H9 (cell line): ENCODE measurements around the gene DDX20. TPM values are rescaled to one million over a fixed set of nuclear protein-coding genes. Genes with fewer than 3 reads are reported as not detected.

ENCODE experiments used
- DNase-seq: peaks from one replicate; pipeline ENCODE4 v3.0.0-alpha.2; 2017
- H2AFZ ChIP-seq: one replicate; pipeline ENCODE4 v1.6.1; 2013; ENCODE audit warnings: mild to moderate bottlenecking, low read length, control low read depth, moderate library complexity
- H2AK5ac ChIP-seq: 2 replicates; pipeline ENCODE4 v1.6.1; 2013; ENCODE audit warnings: low read length, control low read depth, mixed read lengths; ENCODE audit not compliant: insufficient read length
- H2BK120ac ChIP-seq: one replicate; pipeline ENCODE4 v1.6.1; 2013; ENCODE audit warnings: low read depth, mild to moderate bottlenecking, low read length, control low read depth, inconsistent platforms; ENCODE audit not compliant: poor library complexity, severe bottlenecking
- H2BK12ac ChIP-seq: 2 replicates; pipeline ENCODE4 v1.6.1; 2013; ENCODE audit warnings: low read length, control low read depth, mixed read lengths, low read depth; ENCODE audit not compliant: insufficient read length
- H2BK15ac ChIP-seq: 2 replicates; pipeline ENCODE4 v1.6.1; 2013; ENCODE audit warnings: low read depth, low read length, control low read depth
- H2BK20ac ChIP-seq: one replicate; pipeline ENCODE4 v1.6.1; 2013; ENCODE audit warnings: low read depth, mild to moderate bottlenecking, low read length, control low read depth, inconsistent platforms; ENCODE audit not compliant: poor library complexity, severe bottlenecking
- H2BK5ac ChIP-seq: 2 replicates; pipeline ENCODE4 v1.6.1; 2013; ENCODE audit warnings: low read length, control low read depth, mixed read lengths; ENCODE audit not compliant: insufficient read length
- H3K14ac ChIP-seq: 2 replicates; pipeline ENCODE4 v1.6.1; 2013; ENCODE audit warnings: low read length, control low read depth; ENCODE audit not compliant: insufficient read depth
- H3K18ac ChIP-seq: 2 replicates; pipeline ENCODE4 v1.6.1; 2013; ENCODE audit warnings: low read depth, mild to moderate bottlenecking, mixed read lengths, low read length, control low read depth; ENCODE audit not compliant: insufficient read length
- H3K23ac ChIP-seq: 2 replicates; pipeline ENCODE4 v1.6.1; 2013; ENCODE audit warnings: low read length, control low read depth, mixed read lengths, low read depth; ENCODE audit not compliant: insufficient read length
- H3K23me2 ChIP-seq: 2 replicates; pipeline ENCODE4 v1.6.1; 2013; ENCODE audit warnings: low read depth, mild to moderate bottlenecking, mixed read lengths, low read length, control low read depth; ENCODE audit not compliant: insufficient read length, poor library complexity, severe bottlenecking
- H3K27ac ChIP-seq: 2 replicates; pipeline ENCODE4 v1.5.1; 2013; ENCODE audit warnings: low read length, control low read depth, mixed read lengths, low read depth; ENCODE audit not compliant: insufficient read length
- H3K27me3 ChIP-seq: 2 replicates; pipeline ENCODE4 v1.6.1; 2013; ENCODE audit warnings: low read length, control low read depth, inconsistent platforms; ENCODE audit not compliant: insufficient read depth
- H3K4ac ChIP-seq: 2 replicates; pipeline ENCODE4 v1.6.1; 2013; ENCODE audit warnings: low read depth, mild to moderate bottlenecking, control low read depth, inconsistent platforms, low read length, moderate library complexity
- H3K4me1 ChIP-seq: 2 replicates; pipeline ENCODE4 v1.6.1; 2013; ENCODE audit warnings: low read length, control low read depth, inconsistent platforms; ENCODE audit not compliant: insufficient read depth
- H3K4me2 ChIP-seq: 2 replicates; pipeline ENCODE4 v1.6.1; 2013; ENCODE audit warnings: low read length, control low read depth, mixed read lengths; ENCODE audit not compliant: insufficient read length, insufficient read depth
- H3K56ac ChIP-seq: 2 replicates; pipeline ENCODE4 v1.6.1; 2013; ENCODE audit warnings: low read depth, mild to moderate bottlenecking, mixed read lengths, low read length, control low read depth; ENCODE audit not compliant: insufficient read length
- H3K79me1 ChIP-seq: 2 replicates; pipeline ENCODE4 v1.6.1; 2013; ENCODE audit warnings: low read depth, mild to moderate bottlenecking, moderate library complexity, low read length, control low read depth, inconsistent platforms; ENCODE audit not compliant: insufficient read depth, poor library complexity, severe bottlenecking
- H3K79me2 ChIP-seq: 2 replicates; pipeline ENCODE4 v1.6.1; 2013; ENCODE audit warnings: low read length, control low read depth, inconsistent platforms; ENCODE audit not compliant: insufficient read depth
- H3K9ac ChIP-seq: 2 replicates; pipeline ENCODE4 v1.6.1; 2013; ENCODE audit warnings: low read length, control low read depth, mixed read lengths; ENCODE audit not compliant: insufficient read length; ENCODE audit errors: extremely low read depth
- H3K9me3 ChIP-seq: one replicate; pipeline ENCODE4 v1.6.1; 2013; ENCODE audit warnings: low read depth, low read length, inconsistent platforms; ENCODE audit not compliant: control insufficient read depth
- H3T11ph ChIP-seq: one replicate; pipeline ENCODE4 v1.6.1; 2013; ENCODE audit warnings: mild to moderate bottlenecking, low read length, control low read depth, inconsistent platforms
- H4K20me1 ChIP-seq: one replicate; pipeline ENCODE4 v1.6.1; 2013; ENCODE audit not compliant: control insufficient read depth, insufficient read length, insufficient read depth
- H4K5ac ChIP-seq: 2 replicates; pipeline ENCODE4 v1.6.1; 2013; ENCODE audit warnings: low read depth, mild to moderate bottlenecking, mixed read lengths, low read length, control low read depth; ENCODE audit not compliant: insufficient read length
- H4K8ac ChIP-seq: replicated peaks from 2 replicates; pipeline ENCODE4 v1.6.1; 2013; ENCODE audit warnings: low read length, control low read depth, mixed read lengths, low read depth; ENCODE audit not compliant: insufficient read length
- H4K91ac ChIP-seq: 2 replicates; pipeline ENCODE4 v1.6.1; 2013; ENCODE audit warnings: low read depth, mild to moderate bottlenecking, moderate library complexity, mixed read lengths, low read length, control low read depth; ENCODE audit not compliant: insufficient read length
- H3K27ac Mint-ChIP-seq, 3 experiments: 2 replicates in 2 of 3; 3 replicates in 1 of 3; pipeline ENCODE4 v1.8.0; 2020 to 2021; ENCODE audit warnings: mixed read lengths in 3 of 3, mild to moderate bottlenecking in 1 of 3, moderate library complexity in 1 of 3
- H3K27me3 Mint-ChIP-seq: 2 replicates; pipeline ENCODE4 v1.8.0; 2021; ENCODE audit warnings: low read depth, mild to moderate bottlenecking, moderate library complexity, mixed read lengths
- H3K36me3 Mint-ChIP-seq, 3 experiments: 2 replicates in 2 of 3; 3 replicates in 1 of 3; pipeline ENCODE4 v1.8.0; 2020 to 2021; ENCODE audit warnings: low read depth in 3 of 3, mixed read lengths in 3 of 3; ENCODE audit not compliant: insufficient read depth in 1 of 3
- H3K4me1 Mint-ChIP-seq, 2 experiments: 2 replicates each; pipeline ENCODE4 v1.8.0; 2020; ENCODE audit warnings: mixed read lengths in 2 of 2
- H3K4me3 Mint-ChIP-seq, 2 experiments: 2 replicates in 1 of 2; 3 replicates in 1 of 2; pipeline ENCODE4 v1.8.0; 2020 to 2021; ENCODE audit warnings: mild to moderate bottlenecking in 2 of 2, mixed read lengths in 2 of 2, moderate library complexity in 1 of 2
- H3K9me3 Mint-ChIP-seq, 2 experiments: 2 replicates in 1 of 2; 3 replicates in 1 of 2; pipeline ENCODE4 v1.8.0; 2020; ENCODE audit warnings: mild to moderate bottlenecking in 2 of 2, mixed read lengths in 2 of 2, moderate library complexity in 1 of 2
- WGBS: extraction: QIAGEN DNeasy Blood & Tissue Kit; methylation state at CpG from one replicate; pipeline ENCODE4 v1.1.7; 2013; ENCODE audit warnings: missing lambda C conversion rate, low lambda C conversion rate, mixed read lengths; ENCODE audit not compliant: insufficient read length; ENCODE audit errors: extremely low coverage; 5-methylcytosine and 5-hydroxymethylcytosine counted together
- total RNA-seq: library from RNA; stranded (reverse); gene quantifications from 2 replicates; pipeline ENCODE4 v1.2.1, GENCODE V29; 2021
- TF ChIP-seq, protein P1 (sequence below): fragments of 200-600 bp; sonication (generic); conservative IDR thresholded peaks from 3 replicates; pipeline ENCODE4 v1.8.0; 2021; ENCODE audit warnings: antibody characterized with exemption, mild to moderate bottlenecking

Gene DDX20
- total RNA-seq, 1 experiment from 2014 or later = 38.3 TPM

DNA sequence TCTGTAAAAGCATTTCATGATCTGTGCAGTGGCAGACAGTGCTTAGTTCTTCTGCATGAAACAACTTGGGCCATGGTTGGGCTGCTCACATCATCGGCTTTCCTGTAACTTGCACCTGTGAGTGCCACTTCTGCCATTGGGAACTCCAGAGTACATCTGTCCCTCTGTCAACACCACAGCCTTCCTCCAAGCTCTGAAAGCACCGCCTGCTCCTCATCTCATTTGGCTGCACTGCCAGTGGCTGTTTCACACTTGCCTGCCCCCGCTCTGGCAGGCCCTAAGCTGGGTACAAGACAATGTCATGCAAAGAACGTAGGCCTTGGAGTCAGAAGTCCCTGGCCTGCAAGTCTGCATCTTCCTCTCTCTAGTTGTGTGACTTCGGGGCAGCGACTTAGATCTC is 46.4 kb downstream of the DDX20 start:
- Histone ChIP-seq H3K56ac (no peak overlapping the region), H2BK120ac (no peak overlapping the region), H2BK12ac (no peak overlapping the region), H3K4me1 (no peaks in the 10 kb centered on the region), H2AK5ac (no peak overlapping the region), H3K4me2 (no peak overlapping the region), H3K14ac (no peak overlapping the region; the same call in 1 of the 2 replicates), H4K8ac (no peak overlapping the region), H3T11ph (no peak overlapping the region), H3K79me2 (no peaks in the 10 kb centered on the region), H3K23me2 (no peaks in the 10 kb centered on the region), H3K27ac (no peak overlapping the region), H2AFZ (no peak overlapping the region), H3K4ac (no peak overlapping the region), H4K20me1 (no peaks in the 10 kb centered on the region), H3K18ac (no peak overlapping the region), H4K91ac (no peak overlapping the region), H4K5ac (no peak overlapping the region), H2BK20ac (no peak overlapping the region), H3K9me3 (no peaks in the 10 kb centered on the region), H3K9ac (no peak overlapping the region), H3K79me1 (no peaks in the 10 kb centered on the region), H3K23ac (no peak overlapping the region), H2BK15ac (no peak overlapping the region), H2BK5ac (no peak overlapping the region), H3K27me3 (no peaks in the 10 kb centered on the region)
- DNase-seq = no peak
- TF ChIP-seq, protein P1, sequence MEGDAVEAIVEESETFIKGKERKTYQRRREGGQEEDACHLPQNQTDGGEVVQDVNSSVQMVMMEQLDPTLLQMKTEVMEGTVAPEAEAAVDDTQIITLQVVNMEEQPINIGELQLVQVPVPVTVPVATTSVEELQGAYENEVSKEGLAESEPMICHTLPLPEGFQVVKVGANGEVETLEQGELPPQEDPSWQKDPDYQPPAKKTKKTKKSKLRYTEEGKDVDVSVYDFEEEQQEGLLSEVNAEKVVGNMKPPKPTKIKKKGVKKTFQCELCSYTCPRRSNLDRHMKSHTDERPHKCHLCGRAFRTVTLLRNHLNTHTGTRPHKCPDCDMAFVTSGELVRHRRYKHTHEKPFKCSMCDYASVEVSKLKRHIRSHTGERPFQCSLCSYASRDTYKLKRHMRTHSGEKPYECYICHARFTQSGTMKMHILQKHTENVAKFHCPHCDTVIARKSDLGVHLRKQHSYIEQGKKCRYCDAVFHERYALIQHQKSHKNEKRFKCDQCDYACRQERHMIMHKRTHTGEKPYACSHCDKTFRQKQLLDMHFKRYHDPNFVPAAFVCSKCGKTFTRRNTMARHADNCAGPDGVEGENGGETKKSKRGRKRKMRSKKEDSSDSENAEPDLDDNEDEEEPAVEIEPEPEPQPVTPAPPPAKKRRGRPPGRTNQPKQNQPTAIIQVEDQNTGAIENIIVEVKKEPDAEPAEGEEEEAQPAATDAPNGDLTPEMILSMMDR = no peak
- Mint-ChIP-seq H3K27me3 (peaks cover 4% of the 10 kb centered on the region; the same call in 1 of the 2 replicates), H3K9me3 (peaks cover 3% of the 10 kb centered on the region in 2 experiments; a peak in 3 of 5 replicates), H3K36me3 (0 out of 7 replicates have a peak, but pooled peaks cover 0 to 2% (median 0%) of the 10 kb centered on the region in 3 experiments), H3K4me3 (no peak overlapping the region), H3K4me1 (peaks cover 0 to 3% of the 10 kb centered on the region in 2 experiments; a peak in 1 of 4 replicates), H3K27ac (no peak overlapping the region)
- no CpG with 5 or more reads among the region's 6 CpGs for whole genome bisulfite sequencing
